Measurements from ENCODE around the gene NTM.

Gene NTM

GRCh38 chr11:131628739-131629138 lies 258.3 kb downstream of the NTM start:
- H3K4me3 ChIP-seq (ENCODE audit: low read length): no peak overlapping the region
- DNase-seq (ENCODE audit: low read depth): no peak
- TF ChIP-seq, protein P1, sequence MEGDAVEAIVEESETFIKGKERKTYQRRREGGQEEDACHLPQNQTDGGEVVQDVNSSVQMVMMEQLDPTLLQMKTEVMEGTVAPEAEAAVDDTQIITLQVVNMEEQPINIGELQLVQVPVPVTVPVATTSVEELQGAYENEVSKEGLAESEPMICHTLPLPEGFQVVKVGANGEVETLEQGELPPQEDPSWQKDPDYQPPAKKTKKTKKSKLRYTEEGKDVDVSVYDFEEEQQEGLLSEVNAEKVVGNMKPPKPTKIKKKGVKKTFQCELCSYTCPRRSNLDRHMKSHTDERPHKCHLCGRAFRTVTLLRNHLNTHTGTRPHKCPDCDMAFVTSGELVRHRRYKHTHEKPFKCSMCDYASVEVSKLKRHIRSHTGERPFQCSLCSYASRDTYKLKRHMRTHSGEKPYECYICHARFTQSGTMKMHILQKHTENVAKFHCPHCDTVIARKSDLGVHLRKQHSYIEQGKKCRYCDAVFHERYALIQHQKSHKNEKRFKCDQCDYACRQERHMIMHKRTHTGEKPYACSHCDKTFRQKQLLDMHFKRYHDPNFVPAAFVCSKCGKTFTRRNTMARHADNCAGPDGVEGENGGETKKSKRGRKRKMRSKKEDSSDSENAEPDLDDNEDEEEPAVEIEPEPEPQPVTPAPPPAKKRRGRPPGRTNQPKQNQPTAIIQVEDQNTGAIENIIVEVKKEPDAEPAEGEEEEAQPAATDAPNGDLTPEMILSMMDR (conservative IDR thresholded peaks at IDR 0.05; ENCODE audit: low read depth, low read length): no peak

DNA sequence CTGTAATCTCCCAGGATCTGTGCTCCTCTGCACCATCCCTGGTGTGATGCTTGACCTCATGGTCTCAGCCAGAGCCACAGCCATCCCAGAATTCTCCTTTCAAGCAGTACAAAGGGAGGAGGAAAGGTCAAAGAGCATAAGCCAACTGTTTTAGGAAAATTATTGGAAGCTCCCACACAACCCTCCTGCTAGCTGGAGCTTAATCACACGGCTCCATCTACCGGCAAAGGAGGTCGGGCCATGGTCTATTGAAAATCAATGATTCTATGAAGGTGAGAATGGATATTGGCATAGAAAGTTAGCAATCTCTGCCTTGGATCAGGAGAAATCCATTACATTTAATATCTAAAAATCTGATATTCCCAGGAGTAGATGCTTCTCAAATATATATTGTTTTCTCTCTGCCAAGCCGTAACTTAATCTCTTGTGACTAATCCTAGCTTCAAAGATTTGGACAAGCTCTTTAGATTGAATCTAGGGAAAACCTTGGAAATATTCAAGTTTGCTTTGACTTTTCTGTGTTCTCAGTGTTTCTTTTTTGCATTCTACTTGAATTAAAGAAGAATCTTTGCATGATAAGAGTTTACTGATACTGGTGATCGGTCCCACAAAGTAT lies 259.6 kb downstream of the NTM start:
- H3K4me3 ChIP-seq (ENCODE audit: low read length): no peak overlapping the region
- TF ChIP-seq, protein P1 (conservative IDR thresholded peaks at IDR 0.05; ENCODE audit: low read depth, low read length): peak; percentile 23
- no peak for DNase-seq (ENCODE audit: low read depth)

- TF ChIP-seq, protein P1 (conservative IDR thresholded peaks at IDR 0.05; ENCODE audit: low read depth, low read length): no peak
- DNase-seq (ENCODE audit: low read depth): no peak
- no peak overlapping the region for H3K4me3 ChIP-seq (ENCODE audit: low read length)
Measured at GRCh38 chr11:131632971-131633370, 262.6 kb downstream of the NTM start.

DNA sequence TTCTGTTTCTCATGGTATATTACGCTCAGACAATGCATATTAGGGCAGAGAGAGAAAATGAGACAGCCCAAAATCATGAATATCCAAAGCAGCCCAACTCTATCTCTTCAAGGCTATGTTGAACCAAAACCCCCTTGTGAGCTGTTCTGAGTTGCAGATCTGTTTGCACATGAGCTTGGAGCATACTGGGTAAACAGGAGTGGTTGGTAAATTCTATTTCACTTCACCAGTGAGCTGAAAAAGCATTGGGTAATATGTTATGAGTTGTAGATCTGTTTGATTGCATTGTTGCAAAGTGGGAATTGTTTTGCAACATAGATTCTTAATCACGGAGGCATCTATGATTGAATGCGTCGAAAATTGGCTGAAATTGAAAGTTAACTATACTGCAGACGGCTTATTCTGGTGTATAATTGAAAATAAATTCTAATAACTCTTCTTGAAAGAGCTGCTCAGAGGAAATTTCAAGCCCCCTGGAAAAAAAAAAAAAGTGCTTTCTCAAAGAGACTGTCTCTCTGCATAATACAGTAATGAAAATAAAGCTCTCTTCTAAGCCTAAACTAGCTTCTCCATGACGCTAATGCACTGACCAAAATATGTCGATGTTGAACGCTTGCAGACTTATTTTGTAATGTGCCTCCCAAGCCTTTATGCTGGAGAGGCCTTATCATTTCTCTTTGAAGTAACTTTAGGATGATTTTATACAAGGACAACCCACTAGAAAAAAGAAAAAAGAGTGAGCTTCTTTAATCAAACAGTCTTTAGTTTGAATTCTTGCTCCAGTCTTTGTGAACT lies 263.7 kb downstream of the NTM start:
- no peak for DNase-seq (ENCODE audit: low read depth)
- no peak overlapping the region for H3K4me3 ChIP-seq (ENCODE audit: low read length)
- TF ChIP-seq, protein P1 (conservative IDR thresholded peaks at IDR 0.05; ENCODE audit: low read depth, low read length): no peak

DNA sequence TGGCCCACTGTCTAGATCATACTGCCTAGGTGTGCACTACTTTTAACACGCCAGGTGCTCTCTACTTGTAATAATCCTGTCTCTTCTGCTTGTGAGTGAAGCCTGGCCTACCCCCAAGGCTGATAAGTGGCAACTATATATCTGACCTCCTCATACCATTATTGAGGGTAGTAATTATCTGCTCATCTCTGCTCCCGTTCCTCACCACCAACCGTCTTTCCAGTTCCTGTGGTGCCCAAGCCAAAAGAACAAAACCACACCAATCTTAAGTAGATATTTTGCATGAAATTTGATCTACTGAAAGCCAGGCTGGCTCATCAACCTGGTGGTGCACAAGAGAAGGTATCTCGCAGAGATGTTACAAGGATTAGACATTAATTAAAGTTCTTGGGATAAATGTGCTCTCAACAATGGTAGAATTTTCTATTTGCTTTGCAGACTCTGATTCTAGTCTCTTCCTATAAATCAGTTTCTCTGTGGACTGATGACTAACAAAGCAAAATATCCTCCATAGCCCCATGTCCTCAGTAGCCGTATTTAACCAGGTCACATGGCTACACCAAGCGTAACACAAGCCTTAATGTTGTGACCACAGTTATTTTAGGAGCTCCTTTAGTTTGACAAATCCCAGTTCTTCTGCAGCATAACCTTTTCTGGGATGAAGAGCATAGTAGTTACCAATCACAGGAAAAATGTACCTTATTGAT lies 267.2 kb downstream of the NTM start:
- no peak for DNase-seq (ENCODE audit: low read depth)
- TF ChIP-seq, protein P1 (conservative IDR thresholded peaks at IDR 0.05; ENCODE audit: low read depth, low read length): no peak
- H3K4me3 ChIP-seq (ENCODE audit: low read length): no peak overlapping the region

GRCh38 chr11:131638889-131639288 lies 268.5 kb downstream of the NTM start:
- DNase-seq (ENCODE audit: low read depth): no peak
- TF ChIP-seq, protein P1 (conservative IDR thresholded peaks at IDR 0.05; ENCODE audit: low read depth, low read length): no peak
- H3K4me3 ChIP-seq (ENCODE audit: low read length): no peak overlapping the region
